Body of pancreas (tissue), 4 donors: Measurements from ENCODE around the gene VWA8.

ENCODE experiments used
- POLR2A ChIP-seq, 3 donors: fragments of 450-650 bp; IDR thresholded peaks; one replicate each; pipeline ENCODE4 v1.6.1; 2016; ENCODE audit warnings: antibody characterized with exemption in 3 of 3, mild to moderate bottlenecking in 2 of 3
- TF ChIP-seq, protein P1 (sequence below), 7 experiments: fragments of 450-650 bp in 4 of 7; fragments of 200-600 bp in 3 of 7; sonication (generic) in 3 of 7; IDR thresholded peaks; one replicate each; pipeline ENCODE4 v1.5.1; 2016 to 2019; ENCODE audit warnings: antibody characterized with exemption in 7 of 7

DNA sequence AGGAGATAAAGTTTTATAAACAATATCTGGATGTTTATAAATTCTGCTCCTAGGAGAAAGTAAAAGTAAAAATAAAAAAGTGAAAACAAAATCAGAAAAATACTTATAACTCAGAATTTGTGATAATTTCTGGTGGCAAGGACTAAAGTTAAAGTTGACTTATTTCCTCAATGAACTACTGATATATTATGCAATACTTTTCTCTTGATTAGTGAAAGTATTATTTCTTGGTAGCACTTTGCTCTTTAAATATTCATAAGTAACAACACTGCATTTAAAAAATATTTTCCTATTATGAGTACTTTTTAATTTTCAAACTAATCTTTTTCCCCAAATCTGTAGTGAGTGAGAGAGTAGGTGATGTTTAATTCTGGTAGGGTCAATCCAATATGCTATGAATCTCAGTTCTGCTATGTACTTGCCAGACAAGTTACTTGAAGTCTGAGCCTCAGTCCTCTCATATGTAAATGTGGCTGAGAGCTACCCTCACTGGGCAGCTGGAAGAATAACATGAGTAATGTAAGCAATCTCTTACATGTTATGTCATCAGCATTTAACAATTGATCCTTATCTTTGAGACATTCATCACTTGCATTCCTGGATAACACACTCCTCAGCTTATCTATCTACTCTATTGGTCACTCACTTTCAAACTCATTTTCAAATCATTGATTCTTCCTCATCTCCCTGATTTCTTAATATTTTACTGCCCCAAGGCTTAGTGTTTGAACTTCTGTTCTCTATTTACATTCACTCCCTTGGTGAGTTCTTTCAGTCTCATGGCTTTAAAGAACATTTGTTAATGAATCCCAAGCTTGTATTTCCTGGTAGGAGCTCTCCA, 264.5 kb downstream of the VWA8 start:
- no peak for TF ChIP-seq POLR2A (IDR thresholded peaks at IDR 0.05)
- TF ChIP-seq, protein P1, sequence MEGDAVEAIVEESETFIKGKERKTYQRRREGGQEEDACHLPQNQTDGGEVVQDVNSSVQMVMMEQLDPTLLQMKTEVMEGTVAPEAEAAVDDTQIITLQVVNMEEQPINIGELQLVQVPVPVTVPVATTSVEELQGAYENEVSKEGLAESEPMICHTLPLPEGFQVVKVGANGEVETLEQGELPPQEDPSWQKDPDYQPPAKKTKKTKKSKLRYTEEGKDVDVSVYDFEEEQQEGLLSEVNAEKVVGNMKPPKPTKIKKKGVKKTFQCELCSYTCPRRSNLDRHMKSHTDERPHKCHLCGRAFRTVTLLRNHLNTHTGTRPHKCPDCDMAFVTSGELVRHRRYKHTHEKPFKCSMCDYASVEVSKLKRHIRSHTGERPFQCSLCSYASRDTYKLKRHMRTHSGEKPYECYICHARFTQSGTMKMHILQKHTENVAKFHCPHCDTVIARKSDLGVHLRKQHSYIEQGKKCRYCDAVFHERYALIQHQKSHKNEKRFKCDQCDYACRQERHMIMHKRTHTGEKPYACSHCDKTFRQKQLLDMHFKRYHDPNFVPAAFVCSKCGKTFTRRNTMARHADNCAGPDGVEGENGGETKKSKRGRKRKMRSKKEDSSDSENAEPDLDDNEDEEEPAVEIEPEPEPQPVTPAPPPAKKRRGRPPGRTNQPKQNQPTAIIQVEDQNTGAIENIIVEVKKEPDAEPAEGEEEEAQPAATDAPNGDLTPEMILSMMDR (IDR thresholded peaks at IDR 0.05) = no peak
